K562 (cell line): ENCODE results near the gene GPALPP1. TPM values are rescaled to one million over a fixed set of nuclear protein-coding genes. Genes with fewer than 3 reads are reported as not detected.

Experiments used
- ATAC-seq: fragments of 200-7000 bp; cut with Tn5 transposase; 3 replicates; pipeline ENCODE4 v1.9.1; 2020; ENCODE audit warnings: moderate library complexity
- BruUV-seq: library from RNA; stranded (reverse); fragments of 400-500 nt; replicated peaks from 2 replicates; lab custom pipeline; 2021; lab: Mats Ljungman, UMichigan
- CTCF ChIA-PET: fragments of 300-600 bp; formaldehyde crosslinking; extraction: SDS; loops from one replicate; lab custom pipeline; 2021; ENCODE audit warnings: low intra/inter-chr PET ratio; lab: Yijun Ruan, JAX
- POLR2A ChIA-PET: fragments of 300-600, 350-650 bp; sonication (Branson Sonifier 250); formaldehyde crosslinking; extraction: SDS; loops from one replicate; lab custom pipeline; 2021; ENCODE audit warnings: antibody characterized with exemption, inconsistent platforms; lab: Yijun Ruan, JAX
- DNase-seq, 4 experiments: peaks; one replicate each; pipeline versions ENCODE4 v3.0.0 to v3.0.0-alpha.2; 2011 to 2018; ENCODE audit warnings: low spot score in 3 of 4, mixed read lengths in 3 of 4; ENCODE audit errors: extremely low read depth in 1 of 4
- FAIRE-seq: peaks from 2 replicates; lab custom pipeline; 2011; peaks lifted over from hg19 to GRCh38; lab: Jason Lieb, UNC
- H2AFZ ChIP-seq: 2 replicates; pipeline ENCODE4 v1.6.0; 2011; ENCODE audit warnings: low read depth, low read length, control low read depth, inconsistent platforms
- H3K27ac ChIP-seq: fragments of 200-600 bp; 3 replicates; pipeline ENCODE4 v1.8.0; 2011; ENCODE audit warnings: low read depth, mild to moderate bottlenecking, control low read depth, inconsistent platforms, low read length, moderate library complexity, mixed read lengths; ENCODE audit errors: extremely low read depth
- H3K27me3 ChIP-seq, 2 experiments: fragments of 300-600 bp in 1 of 2; 2 replicates in 1 of 2; 3 replicates in 1 of 2; pipeline versions ENCODE4 v1.6.0 to v1.8.0; 2011; ENCODE audit warnings: inconsistent platforms in 2 of 2, low read length in 2 of 2, mild to moderate bottlenecking in 1 of 2, mixed read lengths in 1 of 2, moderate library complexity in 1 of 2; ENCODE audit not compliant: control insufficient read depth in 2 of 2, insufficient read depth in 2 of 2
- H3K36me3 ChIP-seq: fragments of 300-600 bp; 3 replicates; pipeline ENCODE4 v1.8.0; 2011; ENCODE audit warnings: mild to moderate bottlenecking, low read length, inconsistent platforms; ENCODE audit not compliant: control insufficient read depth, insufficient read depth
- H3K4me1 ChIP-seq, 2 experiments: fragments of 200-600 bp in 1 of 2; replicated peaks in 1 of 2; 2 replicates in 1 of 2; 3 replicates in 1 of 2; pipeline versions ENCODE4 v1.5.1 to v1.8.0; 2011; ENCODE audit warnings: inconsistent platforms in 2 of 2, low read length in 2 of 2, mild to moderate bottlenecking in 1 of 2, mixed read lengths in 1 of 2, moderate library complexity in 1 of 2; ENCODE audit not compliant: control insufficient read depth in 2 of 2, insufficient read depth in 2 of 2
- H3K4me2 ChIP-seq: 2 replicates; pipeline ENCODE4 v1.6.1; 2011; ENCODE audit warnings: low read length, control low read depth, inconsistent platforms, mixed read lengths; ENCODE audit not compliant: insufficient read depth
- H3K4me3 ChIP-seq: fragments of 200-600 bp; sonication (generic), shearing (Covaris generic); 2 replicates; pipeline ENCODE4 v1.5.1; 2016; ENCODE audit warnings: control low read depth, inconsistent platforms
- H3K79me2 ChIP-seq: fragments of 200-600 bp; 3 replicates; pipeline ENCODE4 v1.8.0; 2011; ENCODE audit warnings: low read length, inconsistent platforms; ENCODE audit not compliant: control insufficient read depth, insufficient read depth
- H3K9ac ChIP-seq, 2 experiments: 2 replicates each; pipeline versions ENCODE4 v1.6.0 to v1.6.1; 2011; ENCODE audit warnings: low read depth in 2 of 2, low read length in 2 of 2, control low read depth in 1 of 2, inconsistent platforms in 1 of 2, mild to moderate bottlenecking in 1 of 2, mixed read lengths in 1 of 2; ENCODE audit not compliant: insufficient read depth in 1 of 2
- H3K9me1 ChIP-seq: one replicate; pipeline ENCODE4 v1.6.0; 2011; ENCODE audit warnings: inconsistent platforms, mild to moderate bottlenecking, low read length, moderate library complexity; ENCODE audit not compliant: control insufficient read depth, insufficient read depth
- H3K9me3 ChIP-seq: replicated peaks from 2 replicates; pipeline ENCODE4 v1.5.1; 2011; ENCODE audit warnings: low read depth, low read length, inconsistent platforms; ENCODE audit not compliant: control insufficient read depth, insufficient read depth
- H4K20me1 ChIP-seq: replicated peaks from 2 replicates; pipeline ENCODE4 v1.6.1; 2011; ENCODE audit warnings: low read length, inconsistent platforms, mixed read lengths; ENCODE audit not compliant: control insufficient read depth, insufficient read depth
- CCNT2 ChIP-seq: IDR thresholded peaks from 2 replicates; pipeline ENCODE4 v1.6.1; 2011; ENCODE audit warnings: borderline replicate concordance, low read depth, mild to moderate bottlenecking, moderate library complexity, mixed read lengths, low read length; ENCODE audit not compliant: insufficient read length; ENCODE audit errors: extremely low read depth
- COPS2 ChIP-seq: fragments of 450-650 bp; conservative IDR thresholded peaks from 2 replicates; pipeline ENCODE4 v1.6.1; 2016; ENCODE audit warnings: mild to moderate bottlenecking, moderate library complexity
- FOXM1 ChIP-seq, 2 experiments: fragments of 450-650 bp in 1 of 2; sonication (generic) in 1 of 2; formaldehyde crosslinking in 1 of 2; IDR thresholded peaks; 2 replicates each; pipeline versions ENCODE4 v1.6.1 to v1.9.0; 2017 to 2022; ENCODE audit warnings: low read depth in 2 of 2, mild to moderate bottlenecking in 2 of 2, missing genetic modification reagents in 1 of 2, moderate library complexity in 1 of 2
- IFI16 ChIP-seq: fragments of 250-450 bp; sonication (Bioruptor Pico); IDR thresholded peaks from 2 replicates; pipeline ENCODE4 v2.1.2; 2022; ENCODE audit warnings: mild to moderate bottlenecking, inconsistent platforms
- NR4A1 ChIP-seq, 2 experiments: fragments of 250-450 bp in 1 of 2; fragments of 450-650 bp in 1 of 2; sonication (Bioruptor Pico) in 1 of 2; IDR thresholded peaks; 2 replicates each; pipeline versions ENCODE4 v1.4.0 to v1.6.1; 2016 to 2020; ENCODE audit warnings: mild to moderate bottlenecking in 2 of 2, missing compliant biosample characterization in 1 of 2, missing genetic modification characterization in 1 of 2, moderate library complexity in 1 of 2
- PCBP2 ChIP-seq: fragments of 200-400 bp; formaldehyde crosslinking; IDR thresholded peaks from 2 replicates; pipeline ENCODE4 v1.6.1; 2018; ENCODE audit warnings: low read length, low read depth, mild to moderate bottlenecking, moderate library complexity; ENCODE audit not compliant: poor library complexity, severe bottlenecking
- TCFL5 ChIP-seq: fragments of 250-450 bp; sonication (Bioruptor Pico); conservative IDR thresholded peaks from 2 replicates; pipeline ENCODE4 v1.6.1; 2021; ENCODE audit warnings: mild to moderate bottlenecking, moderate library complexity, matching md5 sums
- TSHZ1 ChIP-seq: fragments of 250-450 bp; sonication (Bioruptor Pico); IDR thresholded peaks from 2 replicates; pipeline ENCODE4 v1.4.0; 2020; ENCODE audit warnings: mild to moderate bottlenecking, moderate library complexity
- ZBTB1 ChIP-seq: sonication (generic); formaldehyde crosslinking; IDR thresholded peaks from 2 replicates; pipeline ENCODE4 v1.8.1; 2023; ENCODE audit warnings: missing genetic modification reagents, low read depth, mild to moderate bottlenecking, borderline replicate concordance
- ZNF511 ChIP-seq: sonication (generic); formaldehyde crosslinking; IDR thresholded peaks from 2 replicates; pipeline ENCODE4 v1.8.0; 2022; ENCODE audit warnings: mild to moderate bottlenecking, missing genetic modification reagents
- WGBS: fragments of 100-300 bp; shearing (Covaris generic); methylation state at CpG from one replicate; pipeline ENCODE4 v1.1.6; 2016; ENCODE audit warnings: low coverage, mixed read lengths; ENCODE audit not compliant: insufficient coverage; ENCODE audit errors: missing lambda C conversion rate; 5-methylcytosine and 5-hydroxymethylcytosine counted together
- in situ Hi-C: fragments of 300-500 bp; cut with MboI; formaldehyde crosslinking; loops from 4 replicates; pipeline ENCODE4 v1.15.0; 2018; ENCODE audit warnings: inconsistent platforms, mixed read lengths
- intact Hi-C: fragments of 100-400 bp; cut with micrococcal nuclease; formaldehyde crosslinking; loops from 2 replicates; pipeline ENCODE4 v1.14.2; 2022
- polyA plus RNA-seq, 8 experiments: library from polyadenylated mRNA; depleted of rRNA in 4 of 8; stranded (reverse) in 5 of 8; unstranded in 3 of 8; fragments of >200 nt; fragmentation: Nextera tagmentation in 2 of 8; fragmentation: Illumina TruSeq in 1 of 8; extraction: Ambion mirVana in 2 of 8; extraction: Trizol in 1 of 8; gene quantifications; 2 replicates each; pipeline versions ENCODE4 v1.2.1 to v1.2.3, GENCODE V29; 2011 to 2014; ENCODE audit warnings: inconsistent platforms in 1 of 8, missing spikeins in 1 of 8
- total RNA-seq, 7 experiments: library from RNA; depleted of rRNA in 6 of 7; stranded (reverse); fragments of >200 nt in 6 of 7; fragmentation: Illumina TruSeq in 2 of 7; extraction: Trizol in 2 of 7; gene quantifications; 2 replicates each; pipeline versions ENCODE4 v1.2.1 to v1.2.3, GENCODE V29; 2011 to 2021; ENCODE audit warnings: low replicate concordance in 1 of 7
- TF ChIP-seq, protein P1 (sequence below): fragments of 250-450 bp; sonication (Bioruptor Pico); IDR thresholded peaks from 2 replicates; pipeline ENCODE4 v1.5.1; 2021; ENCODE audit warnings: mild to moderate bottlenecking

GPALPP1 gene
- total and polyA plus RNA-seq, 9 of the 15 experiments (the other 6 are each of a cell fraction or from before 2014, with no cell fraction given), result 8.1 to 22.3 (median 18.5) TPM

DNA sequence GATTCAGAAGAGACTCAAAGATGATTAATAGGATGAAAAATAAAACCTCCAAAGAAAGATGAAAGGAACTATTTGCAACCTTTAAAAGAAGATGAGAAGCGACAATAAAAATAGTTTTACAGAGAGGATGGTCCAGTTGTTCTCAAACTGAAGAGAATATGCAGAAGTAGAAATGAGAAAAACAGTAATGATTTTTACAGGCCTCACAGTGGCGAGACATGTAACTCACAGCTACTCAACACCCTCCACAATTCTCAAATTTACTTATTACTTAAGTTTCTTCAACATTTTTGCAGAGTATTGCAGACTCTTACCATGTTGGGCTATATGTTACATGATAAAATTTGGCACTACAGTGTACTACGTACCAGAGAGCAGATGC, 20.9 kb upstream of the GPALPP1 start (continued):
- TF ChIP-seq TSHZ1, result no peak

- Histone ChIP-seq H3K4me2 (no peak overlapping the region), H3K4me3 (no peak overlapping the region), H4K20me1 (no peaks in the 10 kb centered on the region), H3K4me1 (peaks cover 0 to 3% of the 10 kb centered on the region in 2 experiments; a peak in 1 of 5 replicates), H3K9me3 (no peaks in the 10 kb centered on the region), H3K27ac (no peak overlapping the region), H3K9me1 (peaks cover 3% of the 10 kb centered on the region), H2AFZ (no peak overlapping the region), H3K79me2 (no peaks in the 10 kb centered on the region), H3K27me3 (no peaks in the 10 kb centered on the region), H3K9ac (no peak overlapping the region), H3K36me3 (peaks cover 62% of the 10 kb centered on the region)
- in situ Hi-C loops, result loop anchor here (10.0 kb wide), 1 partner anchor 485 kb away; no protein-coding TSS in a partner anchor
- CTCF ChIA-PET, result interaction anchor here (0.6 to 1.8 kb wide), 3 partner anchors 341 to 1064 kb away, joined by 5 to 18 read pairs (median 9); no protein-coding TSS in a partner anchor
- POLR2A ChIA-PET, result no interaction called here
- no TSS peak for BruUV-seq
- intact Hi-C loops, result loop anchor here (1.0 kb wide), 1 partner anchor 487 kb away; no protein-coding TSS in a partner anchor
- peak; percentile 64; the same call in 1 of the 3 replicates for ATAC-seq
- 56% methylated on average over 4 of the region's 4 CpGs for WGBS
- peak in 2 of 4 experiments; percentile 14 to 28 for DNase-seq
- no peak for FAIRE-seq
- TF ChIP-seq, protein P1, sequence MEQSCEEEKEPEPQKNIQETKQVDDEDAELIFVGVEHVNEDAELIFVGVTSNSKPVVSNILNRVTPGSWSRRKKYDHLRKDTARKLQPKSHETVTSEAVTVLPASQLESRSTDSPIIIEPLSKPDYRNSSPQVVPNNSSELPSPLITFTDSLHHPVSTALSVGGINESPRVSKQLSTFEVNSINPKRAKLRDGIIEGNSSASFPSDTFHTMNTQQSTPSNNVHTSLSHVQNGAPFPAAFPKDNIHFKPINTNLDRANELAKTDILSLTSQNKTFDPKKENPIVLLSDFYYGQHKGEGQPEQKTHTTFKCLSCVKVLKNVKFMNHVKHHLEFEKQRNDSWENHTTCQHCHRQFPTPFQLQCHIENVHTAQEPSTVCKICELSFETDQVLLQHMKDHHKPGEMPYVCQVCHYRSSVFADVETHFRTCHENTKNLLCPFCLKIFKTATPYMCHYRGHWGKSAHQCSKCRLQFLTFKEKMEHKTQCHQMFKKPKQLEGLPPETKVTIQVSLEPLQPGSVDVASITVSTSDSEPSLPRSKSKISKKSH (CRISPR knock-in tag), result no peak
- TF ChIP-seq ZNF511 (no peak), NR4A1 (CRISPR knock-in tag; IDR thresholded peaks at IDR 0.05) (no peak), NR4A1 (tag; IDR thresholded peaks at IDR 0.05) (no peak), IFI16 (CRISPR knock-in tag) (no peak), FOXM1 (IDR thresholded peaks at IDR 0.05; ENCODE audit: low read depth) (no peak), FOXM1 (CRISPR knock-in tag; IDR thresholded peaks at IDR 0.05; ENCODE audit: low read depth) (no peak), TCFL5 (CRISPR knock-in tag) (no peak), PCBP2 (no peak), COPS2 (no peak), ZBTB1 (CRISPR knock-in tag) (no peak), CCNT2 (no peak)
Observed at GRCh38 chr13:44969551-44970484, 19.5 kb upstream of the GPALPP1 start.
